Peyer's patch (tissue), 4 donors: ENCODE measurements around the gene BMPR1A. TPM values are rescaled to one million over a fixed set of nuclear protein-coding genes. Genes with fewer than 3 reads are reported as not detected.

Experiments
- DNase-seq, 3 donors: peaks; one replicate each; pipeline ENCODE4 v3.0.0-alpha.2; 2017 to 2019
- H3K27ac ChIP-seq, 4 donors: fragments of 200-600 bp; sonication (generic); one replicate each; pipeline ENCODE4 v1.5.1; 2016 to 2019
- H3K27me3 ChIP-seq, 2 donors: fragments of 200-600 bp; sonication (generic); one replicate each; pipeline ENCODE4 v1.5.1; 2019
- H3K36me3 ChIP-seq, 3 donors: fragments of 200-600 bp; sonication (generic); one replicate each; pipeline ENCODE4 v1.5.1; 2016 to 2019
- H3K4me1 ChIP-seq, 4 donors: fragments of 200-600 bp; sonication (generic); one replicate each; pipeline ENCODE4 v1.5.1; 2016 to 2019
- H3K4me3 ChIP-seq, 4 donors: fragments of 200-600 bp; sonication (generic); 1 replicate in 3 of 4; 2 replicates in 1 of 4; pipeline ENCODE4 v1.5.1; 2016 to 2019; ENCODE audit warnings: mild to moderate bottlenecking in 1 of 4
- H3K9me3 ChIP-seq, 4 donors: fragments of 200-600 bp; sonication (generic); one replicate each; pipeline ENCODE4 v1.5.1; 2016 to 2019; ENCODE audit warnings: mild to moderate bottlenecking in 1 of 4
- CTCF ChIP-seq, 6 experiments: fragments of 450-650 bp in 4 of 6; fragments of 200-600 bp in 2 of 6; sonication (generic) in 1 of 6; IDR thresholded peaks; one replicate each; pipeline ENCODE4 v1.5.1; 2017 to 2019; ENCODE audit warnings: antibody characterized with exemption in 6 of 6, mild to moderate bottlenecking in 3 of 6, moderate library complexity in 1 of 6
- POLR2A ChIP-seq, 2 donors: fragments of 450-650 bp; IDR thresholded peaks; one replicate each; pipeline ENCODE4 v1.5.1; 2017; ENCODE audit warnings: antibody characterized with exemption in 2 of 2, mild to moderate bottlenecking in 2 of 2, moderate library complexity in 2 of 2
- total RNA-seq, 4 donors: library from RNA; depleted of rRNA; stranded (reverse); fragments of >200 nt; gene quantifications; one replicate each; pipeline ENCODE4 v1.1.0, GENCODE V29; 2016

Gene BMPR1A
- total RNA-seq, 4 donors from 2014 or later, result 17.1 to 40.1 (median 24.9) TPM

- DNase-seq, result peak in 2 of 3 donors; percentile 56 to 62
These were observed 203.8 kb downstream of the BMPR1A start for GRCh38 chr10:86960003-86960862.

GRCh38 chr10:86960863-86961434, 204.5 kb downstream of the BMPR1A start:
- Histone ChIP-seq H3K27ac (no peak overlapping the region), H3K9me3 (no peaks in the 10 kb centered on the region), H3K36me3 (no peaks in the 10 kb centered on the region), H3K27me3 (no peaks in the 10 kb centered on the region), H3K4me1 (peaks cover 0 to 16% (median under 1%) of the 10 kb centered on the region in 4 donors), H3K4me3 (no peak overlapping the region)
- TF ChIP-seq CTCF (IDR thresholded peaks at IDR 0.05) (no peak), POLR2A (IDR thresholded peaks at IDR 0.05) (no peak)
- peak in 1 of 3 donors; percentile 36 for DNase-seq

More at GRCh38 chr10:86960003-86960862, 203.8 kb downstream of the BMPR1A start:
- H3K4me1 ChIP-seq, result peaks cover 0 to 16% (median 0%) of the 10 kb centered on the region in 4 donors
- no peaks in the 10 kb centered on the region for H3K27me3 ChIP-seq
- H3K27ac ChIP-seq, result peak overlapping the region in 2 of 4 donors; percentile 62 to 71
- no peaks in the 10 kb centered on the region for H3K36me3 ChIP-seq
- TF ChIP-seq POLR2A (IDR thresholded peaks at IDR 0.05) (no peak), CTCF (IDR thresholded peaks at IDR 0.05) (peak; percentile 29 to 86 (median 72))
- no peak overlapping the region for H3K4me3 ChIP-seq
- no peaks in the 10 kb centered on the region for H3K9me3 ChIP-seq

- DNase-seq, result peak in 1 of 3 donors; percentile 38
- H3K9me3 ChIP-seq, result no peaks in the 10 kb centered on the region
- H3K4me3 ChIP-seq, result no peak overlapping the region
- TF ChIP-seq POLR2A (IDR thresholded peaks at IDR 0.05) (no peak), CTCF (IDR thresholded peaks at IDR 0.05) (no peak)
- H3K36me3 ChIP-seq, result no peaks in the 10 kb centered on the region
- H3K27me3 ChIP-seq, result no peaks in the 10 kb centered on the region
- no peak overlapping the region for H3K27ac ChIP-seq
- peaks cover 0 to 22% (median 3%) of the 10 kb centered on the region in 4 donors for H3K4me1 ChIP-seq
These were observed 205.2 kb downstream of the BMPR1A start for GRCh38 chr10:86961481-86962091.

GRCh38 chr10:86962136-86962980, 205.9 kb downstream of the BMPR1A start:
- DNase-seq, result peak in 1 of 3 donors; percentile 34
- TF ChIP-seq POLR2A (IDR thresholded peaks at IDR 0.05) (no peak), CTCF (IDR thresholded peaks at IDR 0.05) (no peak)
- H3K9me3 ChIP-seq, result no peaks in the 10 kb centered on the region
- H3K4me1 ChIP-seq, result peaks cover 0 to 30% (median 4%) of the 10 kb centered on the region in 4 donors
- no peaks in the 10 kb centered on the region for H3K27me3 ChIP-seq
- H3K4me3 ChIP-seq, result no peak overlapping the region
- no peaks in the 10 kb centered on the region for H3K36me3 ChIP-seq
- H3K27ac ChIP-seq, result no peak overlapping the region

- Histone ChIP-seq H3K27me3 (no peaks in the 10 kb centered on the region), H3K4me1 (peaks cover 0 to 34% (median 4%) of the 10 kb centered on the region in 4 donors), H3K9me3 (no peaks in the 10 kb centered on the region), H3K27ac (no peak overlapping the region), H3K4me3 (no peak overlapping the region), H3K36me3 (no peaks in the 10 kb centered on the region)
- DNase-seq, result peak in 1 of 3 donors; percentile 34
- TF ChIP-seq CTCF (IDR thresholded peaks at IDR 0.05), result no peak
- TF ChIP-seq POLR2A (IDR thresholded peaks at IDR 0.05), result no peak
These were observed 206.5 kb downstream of the BMPR1A start for GRCh38 chr10:86962981-86963310.
